Stimulated activated CD8-positive, alpha-beta memory T cell treated with anti-CD3 and anti-CD28 coated beads, Interleukin-15, amount 100 ng/mL, for 48 hours (primary cell): ENCODE results near the gene LHX8.

ENCODE experiments used
- DNase-seq, 2 donors: peaks; one replicate each; pipeline ENCODE4 v3.0.0-alpha.2; 2020; ENCODE audit warnings: low read depth in 2 of 2

Gene LHX8

DNA sequence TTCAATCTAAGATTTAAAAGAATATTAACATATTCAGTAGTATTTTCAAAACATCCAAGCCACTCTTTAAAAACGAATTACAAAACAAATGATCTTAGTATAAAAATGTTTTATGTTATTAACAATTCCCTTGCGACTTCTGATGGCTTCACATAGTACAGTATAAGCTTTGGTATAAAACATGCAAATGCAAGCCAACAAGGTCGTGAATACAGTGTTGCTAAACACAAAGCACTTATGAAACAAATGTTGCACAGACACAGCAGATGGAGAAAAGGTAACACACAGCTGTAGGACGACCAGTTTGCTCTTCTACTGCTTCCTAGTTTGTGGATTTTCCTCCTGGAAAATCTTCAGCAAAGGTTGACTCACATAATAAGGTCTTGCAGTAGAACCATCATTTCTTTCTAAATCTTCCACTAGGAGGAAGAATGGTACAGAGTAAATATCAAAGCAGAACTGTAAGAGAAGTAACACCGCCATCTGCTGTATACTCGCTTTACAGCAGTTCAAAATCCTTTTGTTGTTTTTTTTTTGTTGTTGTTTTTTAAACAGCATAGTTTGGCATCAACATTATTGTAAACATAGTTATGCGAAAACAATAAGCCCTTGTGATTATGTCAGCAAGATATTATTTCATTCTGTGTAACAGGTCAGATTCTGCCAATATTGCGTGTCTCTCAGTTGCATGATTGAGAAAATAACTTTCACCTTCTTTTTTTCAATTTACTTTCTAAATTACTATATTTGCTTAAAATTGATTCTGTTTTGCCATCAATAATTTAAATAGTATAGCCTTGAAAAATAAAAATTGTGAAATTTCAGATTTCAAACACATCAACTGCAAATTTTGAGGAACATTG is 69.5 kb downstream of the LHX8 start:
- no peak for DNase-seq

DNA sequence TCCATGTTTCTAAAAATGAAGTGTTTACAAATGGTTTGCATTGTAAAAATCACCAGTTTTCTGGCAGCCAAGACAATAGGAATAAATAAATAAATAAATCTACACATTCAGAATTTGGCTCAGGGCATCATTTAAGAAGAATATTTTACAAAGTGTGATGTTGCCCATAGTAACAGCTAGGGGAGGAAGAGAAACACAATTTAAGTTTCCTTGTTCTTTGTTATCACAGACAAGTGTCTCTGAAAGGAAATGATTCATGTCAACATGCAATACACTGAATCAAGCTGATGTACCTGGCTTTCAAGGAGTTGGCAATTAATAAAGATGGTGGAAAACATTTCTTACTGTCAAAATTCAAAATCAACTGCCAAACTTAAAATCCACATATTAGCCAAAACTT is 74.7 kb downstream of the LHX8 start:
- DNase-seq = no peak
